Measurements from ENCODE around the gene MFAP5. TPM values are rescaled to one million over a fixed set of nuclear protein-coding genes. Genes with fewer than 3 reads are reported as not detected.
"Not testable (repeated sequence)": the region's sequence is repeated elsewhere in the genome, so short reads cannot be mapped to it uniquely, and the experiment has no call there.

Gene MFAP5
- polyA plus RNA-seq, 4 donors, result 0.72 to 245 (median 15.0) TPM

GRCh38 chr12:8635342-8636006, 27.2 kb downstream of the MFAP5 start:
- DNase-seq (ENCODE audit: low read depth in 4 of 4, low spot score in 3 of 4), result not testable (repeated sequence)

GRCh38 chr12:8630131-8630530, 32.5 kb downstream of the MFAP5 start:
- no peak for DNase-seq (ENCODE audit: low read depth in 4 of 4, low spot score in 3 of 4)

- DNase-seq (ENCODE audit: low read depth in 4 of 4, low spot score in 3 of 4), result no peak
Measured at GRCh38 chr12:8629486-8630033, 33.1 kb downstream of the MFAP5 start.

GRCh38 chr12:8628731-8629130, 33.9 kb downstream of the MFAP5 start:
- DNase-seq (ENCODE audit: low read depth in 4 of 4, low spot score in 3 of 4), result no peak

GRCh38 chr12:8624750-8625149, 37.9 kb downstream of the MFAP5 start:
- not testable (repeated sequence) for DNase-seq (ENCODE audit: low read depth in 4 of 4, low spot score in 3 of 4)

GRCh38 chr12:8622646-8623045, 40.0 kb downstream of the MFAP5 start:
- DNase-seq (ENCODE audit: low read depth in 4 of 4, low spot score in 3 of 4), result no peak

- no peak for DNase-seq (ENCODE audit: low read depth in 4 of 4, low spot score in 3 of 4)
Measured at GRCh38 chr12:8615206-8615605, 47.4 kb downstream of the MFAP5 start.

- DNase-seq (ENCODE audit: low read depth in 4 of 4, low spot score in 3 of 4), result not testable (repeated sequence)
Measured at GRCh38 chr12:8613881-8614280, 48.7 kb downstream of the MFAP5 start.

GRCh38 chr12:8612629-8613028, 50.0 kb downstream of the MFAP5 start, which contains the start of gene AICDA:
TSS of gene AICDA (minus strand) at chr12:8612859. CDS start at chr12:8612767, 92 bp downstream.
- DNase-seq (ENCODE audit: low read depth in 4 of 4, low spot score in 3 of 4), result no peak

GRCh38 chr12:8609061-8609570, 53.5 kb downstream of the MFAP5 start:
- peak in 1 of 4 donors; percentile 21 for DNase-seq (ENCODE audit: low read depth in 4 of 4, low spot score in 3 of 4)

- no peak for DNase-seq (ENCODE audit: low read depth in 4 of 4, low spot score in 3 of 4)
Measured at GRCh38 chr12:8606890-8607289, 55.7 kb downstream of the MFAP5 start.

GRCh38 chr12:8605057-8605456, 57.6 kb downstream of the MFAP5 start:
- DNase-seq (ENCODE audit: low read depth in 4 of 4, low spot score in 3 of 4), result no peak

- DNase-seq (ENCODE audit: low read depth in 4 of 4, low spot score in 3 of 4), result no peak
Measured at GRCh38 chr12:8603856-8604255, 58.8 kb downstream of the MFAP5 start.

GRCh38 chr12:8603286-8603685, 59.3 kb downstream of the MFAP5 start:
- no peak for DNase-seq (ENCODE audit: low read depth in 4 of 4, low spot score in 3 of 4)

- DNase-seq (ENCODE audit: low read depth in 4 of 4, low spot score in 3 of 4), result no peak
Measured at GRCh38 chr12:8596561-8596960, 66.1 kb downstream of the MFAP5 start.

Other genes with a start within 250 kb of the MFAP5 start
- gene CLEC6A, start 206.9 kb downstream of the MFAP5 start, polyA plus RNA-seq (ENCODE audit: insufficient read length in 4 of 4), result under 1 TPM in 1 of 4 donors, not detected in 3; 0.10 TPM
- gene CLEC4D, start 149.3 kb downstream of the MFAP5 start, polyA plus RNA-seq (ENCODE audit: insufficient read length in 4 of 4), result under 1 TPM; 0.09 to 0.50 (median 0.40) TPM
- 1 to 10 TPM in 3 of 4 donors, under 1 TPM in 1; 0.42 to 2.0 (median 1.2) TPM for gene CLEC4E, start 121.9 kb downstream of the MFAP5 start, polyA plus RNA-seq (ENCODE audit: insufficient read length in 4 of 4)
- under 1 TPM; 0.27 to 0.50 (median 0.35) TPM for gene AICDA, start 50.0 kb downstream of the MFAP5 start, polyA plus RNA-seq (ENCODE audit: insufficient read length in 4 of 4)
- 100 to 1,000 TPM in 2 of 4 donors, 10 to 100 TPM in 2; 90.3 to 130 (median 107) TPM for gene RIMKLB, start 35.2 kb upstream of the MFAP5 start, polyA plus RNA-seq (ENCODE audit: insufficient read length in 4 of 4)
- gene A2ML1, start 159.8 kb upstream of the MFAP5 start, polyA plus RNA-seq (ENCODE audit: insufficient read length in 4 of 4), result under 1 TPM; 0.10 to 0.64 (median 0.29) TPM

All from left renal pelvis (tissue), 4 donors.